Esophagus mucosa (tissue), 1 donor: ENCODE data around the gene ATOSA. TPM values are rescaled to one million over a fixed set of nuclear protein-coding genes. Genes with fewer than 3 reads are reported as not detected.

Experiments
- ATAC-seq: fragments of 200-7000 bp; cut with Tn5 transposase; one replicate; pipeline ENCODE4 v1.9.1; 2020
- total RNA-seq: library from RNA; stranded (reverse); gene quantifications from one replicate; pipeline ENCODE4 v1.2.4, GENCODE V29; 2023
- donor health status: DM: yes; HTN: yes; CAD: no.

The ATOSA gene, protein sequence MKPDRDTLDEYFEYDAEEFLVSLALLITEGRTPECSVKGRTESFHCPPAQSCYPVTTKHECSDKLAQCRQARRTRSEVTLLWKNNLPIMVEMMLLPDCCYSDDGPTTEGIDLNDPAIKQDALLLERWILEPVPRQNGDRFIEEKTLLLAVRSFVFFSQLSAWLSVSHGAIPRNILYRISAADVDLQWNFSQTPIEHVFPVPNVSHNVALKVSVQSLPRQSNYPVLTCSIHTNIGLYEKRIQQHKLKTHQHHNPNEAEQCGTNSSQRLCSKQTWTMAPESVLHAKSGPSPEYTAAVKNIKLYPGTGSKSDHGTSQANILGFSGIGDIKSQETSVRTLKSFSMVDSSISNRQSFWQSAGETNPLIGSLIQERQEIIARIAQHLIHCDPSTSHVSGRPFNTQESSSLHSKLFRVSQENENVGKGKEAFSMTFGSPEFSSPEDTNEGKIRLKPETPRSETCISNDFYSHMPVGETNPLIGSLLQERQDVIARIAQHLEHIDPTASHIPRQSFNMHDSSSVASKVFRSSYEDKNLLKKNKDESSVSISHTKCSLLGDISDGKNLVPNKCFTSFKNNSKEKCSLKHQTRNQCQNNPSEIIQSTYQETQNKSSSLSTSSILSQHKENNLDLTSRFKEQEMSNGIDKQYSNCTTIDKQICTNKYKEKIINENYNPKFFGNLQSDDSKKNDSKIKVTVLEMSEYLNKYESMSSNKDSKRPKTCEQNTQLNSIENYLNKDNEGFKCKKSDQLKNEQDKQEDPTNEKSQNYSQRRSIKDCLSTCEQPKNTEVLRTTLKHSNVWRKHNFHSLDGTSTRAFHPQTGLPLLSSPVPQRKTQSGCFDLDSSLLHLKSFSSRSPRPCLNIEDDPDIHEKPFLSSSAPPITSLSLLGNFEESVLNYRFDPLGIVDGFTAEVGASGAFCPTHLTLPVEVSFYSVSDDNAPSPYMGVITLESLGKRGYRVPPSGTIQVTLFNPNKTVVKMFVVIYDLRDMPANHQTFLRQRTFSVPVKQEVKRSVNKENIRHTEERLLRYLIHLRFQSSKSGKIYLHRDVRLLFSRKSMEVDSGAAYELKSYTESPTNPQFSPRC
- total RNA-seq: 44.1 TPM

DNA sequence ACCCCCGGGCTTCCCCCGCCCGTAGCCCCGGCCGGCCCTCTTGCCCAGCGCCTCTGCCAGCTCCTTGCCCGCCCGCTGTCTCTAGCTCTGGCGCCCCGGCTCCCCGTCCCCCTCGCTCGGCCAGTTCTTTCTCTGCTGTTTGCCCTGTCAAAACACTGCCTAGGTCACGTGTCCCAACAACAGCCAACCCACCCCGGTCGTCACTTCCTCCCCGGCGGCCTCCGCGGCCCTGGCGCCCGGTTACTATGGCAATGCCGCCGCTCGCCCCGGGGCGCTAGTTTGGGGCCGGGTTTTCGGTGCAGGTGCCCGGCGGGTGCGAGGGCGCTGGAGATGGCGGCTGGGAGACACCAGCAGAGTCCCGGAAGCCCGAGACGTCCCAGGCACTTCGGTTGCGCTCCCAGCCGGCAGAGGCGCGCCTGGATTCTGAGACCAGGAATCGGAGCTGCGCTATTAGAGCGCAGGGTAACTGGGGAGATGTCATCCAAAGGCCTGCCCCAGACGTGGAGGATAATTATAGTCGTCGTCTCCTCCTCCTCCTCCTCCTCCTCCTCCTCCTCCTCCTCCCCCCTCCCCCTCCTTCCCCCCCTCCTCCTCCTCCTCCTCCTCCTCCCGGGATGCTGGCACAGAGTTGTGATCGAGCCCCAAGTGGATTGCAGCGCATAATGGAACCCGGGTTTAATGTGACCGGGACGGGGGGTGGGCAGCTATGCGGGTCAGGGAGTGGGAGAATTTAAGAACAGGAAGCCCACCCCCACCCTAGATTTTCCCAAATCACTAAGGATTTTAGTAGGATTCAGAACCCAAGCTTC lies at the start of gene ATOSA:
TSS of gene ATOSA (minus strand) at position 157 of the 809 bp plus-strand sequence. CDS start 1,367 bp downstream, outside the sequence.
- peak; percentile 93 for ATAC-seq

DNA sequence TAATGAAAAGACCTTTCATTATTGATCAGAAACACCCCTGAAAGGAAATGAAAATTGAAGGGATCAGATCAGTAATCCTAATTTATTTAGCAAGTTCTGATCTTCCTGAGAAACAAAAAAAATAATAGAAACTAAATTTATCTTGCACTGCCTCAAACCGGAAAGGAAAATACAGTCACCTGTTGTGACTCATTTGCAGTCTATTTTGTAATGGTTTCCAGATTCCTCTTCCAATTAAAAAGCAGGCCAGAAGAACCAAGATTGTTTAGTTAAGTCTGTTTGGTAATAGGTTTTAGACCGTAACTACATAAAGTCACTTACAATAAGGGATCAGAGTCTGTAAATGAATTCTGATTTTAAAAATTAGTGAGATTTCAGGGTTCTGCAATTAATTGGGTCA lies 49.7 kb upstream of the ATOSA start:
- peak; percentile 49 for ATAC-seq

DNA sequence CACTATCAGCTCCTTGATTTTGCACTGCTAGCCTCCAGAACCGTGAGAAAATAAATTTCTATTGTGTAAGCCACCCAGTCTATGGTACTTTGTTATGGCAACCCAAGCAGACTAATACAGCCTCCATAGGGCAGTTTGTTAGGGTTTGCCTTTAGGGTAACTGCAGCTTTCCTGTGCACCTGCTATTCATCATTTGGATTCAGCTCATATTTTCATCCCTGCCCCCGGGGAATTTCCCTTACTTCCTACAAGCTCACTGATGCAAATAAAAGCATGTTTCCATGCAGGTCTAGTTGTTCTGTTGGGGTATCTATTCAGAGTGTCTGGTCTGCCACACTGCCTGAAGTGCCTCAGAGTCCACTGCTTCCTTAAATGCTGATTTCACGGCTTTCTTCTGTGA lies 48.6 kb upstream of the ATOSA start:
- ATAC-seq: no peak

DNA sequence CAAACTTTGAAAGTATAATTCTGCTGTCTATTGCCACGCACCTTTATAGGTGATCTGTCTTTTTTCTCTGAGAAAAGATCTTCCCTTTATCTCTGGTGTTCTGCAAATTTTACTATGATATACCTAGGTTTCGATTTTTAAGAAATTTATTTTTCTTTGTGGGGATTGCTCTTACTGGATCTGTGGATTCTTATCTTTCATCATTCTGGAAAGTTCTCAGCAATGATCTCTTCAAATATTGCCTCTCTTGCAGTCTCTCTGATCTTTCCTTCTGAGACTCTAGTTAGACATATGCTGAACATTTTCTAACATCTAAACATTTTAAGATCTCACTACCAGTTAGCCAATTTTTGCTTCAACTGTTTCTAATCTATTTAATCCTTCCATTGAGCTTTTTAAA lies 47.0 kb upstream of the ATOSA start:
- ATAC-seq: no peak

DNA sequence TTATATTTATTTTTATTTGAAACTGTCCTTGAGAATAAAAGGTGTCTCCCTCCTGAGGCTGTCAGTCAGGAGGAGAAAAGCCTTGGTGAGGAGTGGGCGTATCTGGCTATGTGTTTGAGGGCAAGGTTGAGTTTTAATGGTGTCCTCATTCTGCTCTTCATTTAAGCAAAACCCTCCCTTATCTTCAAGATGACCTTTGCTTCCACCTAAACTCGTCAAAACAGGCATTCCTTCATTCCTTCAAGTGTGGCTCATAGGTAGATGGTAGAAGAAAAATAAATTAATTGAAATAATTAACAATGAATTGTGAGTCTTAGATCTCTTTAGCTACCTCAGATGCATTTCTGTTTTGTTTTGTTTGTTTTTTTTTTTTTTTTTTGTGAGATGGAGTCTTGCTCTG lies 39.4 kb upstream of the ATOSA start:
- no peak for ATAC-seq

DNA sequence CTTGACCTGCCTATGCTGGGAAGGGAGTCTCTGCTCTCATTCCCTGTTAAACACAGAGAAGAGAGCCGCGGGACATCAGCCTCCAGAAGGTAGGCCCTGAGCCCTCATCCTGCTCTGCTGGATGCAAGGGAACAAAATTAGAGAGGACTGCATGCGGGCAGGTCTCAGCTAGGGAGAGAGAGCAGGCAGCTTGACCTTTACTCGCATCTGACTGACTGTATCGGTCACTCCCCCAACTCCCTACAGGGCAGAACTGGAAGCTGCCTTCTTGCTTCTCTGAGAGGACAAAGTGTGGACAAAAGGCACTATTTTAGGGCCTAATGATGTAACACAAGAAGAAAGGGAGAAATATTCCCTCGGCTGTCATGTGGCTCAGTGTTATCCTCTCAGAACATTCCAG lies 38.7 kb upstream of the ATOSA start:
- ATAC-seq: no peak

DNA sequence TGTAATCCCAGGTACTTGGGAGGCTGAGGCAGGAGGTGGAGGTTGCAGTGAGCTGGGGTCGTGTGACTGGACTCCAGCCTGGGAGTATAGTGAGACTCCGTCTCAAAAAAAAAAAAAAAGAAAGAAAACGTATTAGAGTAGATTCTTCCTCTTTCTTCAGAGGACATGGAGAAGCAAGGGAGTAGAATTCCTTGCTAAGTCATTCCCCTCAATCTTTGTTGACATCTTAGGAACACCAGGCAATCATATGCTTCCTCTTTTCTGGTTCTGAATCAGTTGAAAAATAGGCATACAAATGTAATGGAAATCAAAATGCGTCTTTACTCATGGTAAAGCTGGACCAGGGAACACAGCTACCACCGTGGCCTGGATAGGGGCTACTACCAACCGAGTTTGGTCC lies 38.3 kb upstream of the ATOSA start:
- no peak for ATAC-seq

DNA sequence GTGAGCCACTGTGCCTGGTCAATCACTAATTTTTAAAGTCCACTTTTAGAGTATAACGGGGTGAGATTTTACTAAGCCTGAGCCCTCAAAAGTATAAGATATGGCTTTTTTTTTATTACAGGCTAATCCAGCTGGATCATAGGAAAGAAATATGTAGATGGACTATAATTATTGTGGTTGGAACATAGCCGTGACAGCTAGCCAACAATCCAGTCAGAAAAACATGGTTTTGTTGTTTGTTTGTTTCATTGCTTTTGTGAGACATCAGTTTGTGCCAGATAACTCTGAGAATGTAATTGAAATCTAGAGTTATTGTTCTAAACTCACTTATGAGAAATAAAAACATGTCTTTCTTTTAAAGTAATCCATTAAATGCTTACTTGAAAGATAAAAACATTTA lies 37.3 kb upstream of the ATOSA start:
- ATAC-seq: no peak

DNA sequence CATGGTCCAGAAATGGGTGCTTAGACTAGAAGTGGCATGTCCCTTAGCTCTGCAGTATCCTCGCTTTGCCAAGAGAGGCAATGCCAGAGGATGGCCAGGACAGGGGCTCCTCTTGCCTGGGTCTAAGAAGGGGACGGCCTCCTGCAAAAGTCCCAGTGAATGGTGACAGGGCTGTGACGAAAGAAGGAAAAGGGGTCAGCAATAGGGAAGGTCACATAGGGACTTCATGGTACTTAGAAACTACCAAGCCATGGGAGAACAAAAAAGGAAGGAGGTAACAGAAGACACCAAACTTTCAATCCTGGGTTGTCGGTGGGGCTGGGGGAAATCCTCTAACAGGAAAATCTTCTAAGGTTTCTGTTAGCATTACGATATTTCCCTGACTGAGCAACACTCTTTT lies 36.2 kb upstream of the ATOSA start:
- no peak for ATAC-seq

DNA sequence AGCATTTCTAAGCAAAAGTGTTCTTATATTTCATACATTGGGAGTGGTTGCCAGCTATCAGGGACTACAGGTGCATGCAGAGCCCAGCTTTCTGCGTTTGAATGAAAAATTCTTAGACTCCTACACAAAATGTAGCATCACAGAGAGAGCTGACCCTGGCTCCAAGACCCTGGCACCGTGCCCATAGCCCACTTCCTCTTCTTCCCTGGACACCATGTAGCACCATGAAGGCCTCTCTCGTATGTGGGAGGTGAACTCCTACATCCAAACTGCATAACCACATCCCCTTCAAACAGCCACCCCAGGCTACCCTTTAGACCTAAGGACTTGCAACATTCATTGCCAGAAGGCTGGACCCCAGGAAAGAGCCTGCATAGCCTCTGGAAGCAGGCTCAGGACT lies 35.8 kb upstream of the ATOSA start:
- ATAC-seq: no peak

DNA sequence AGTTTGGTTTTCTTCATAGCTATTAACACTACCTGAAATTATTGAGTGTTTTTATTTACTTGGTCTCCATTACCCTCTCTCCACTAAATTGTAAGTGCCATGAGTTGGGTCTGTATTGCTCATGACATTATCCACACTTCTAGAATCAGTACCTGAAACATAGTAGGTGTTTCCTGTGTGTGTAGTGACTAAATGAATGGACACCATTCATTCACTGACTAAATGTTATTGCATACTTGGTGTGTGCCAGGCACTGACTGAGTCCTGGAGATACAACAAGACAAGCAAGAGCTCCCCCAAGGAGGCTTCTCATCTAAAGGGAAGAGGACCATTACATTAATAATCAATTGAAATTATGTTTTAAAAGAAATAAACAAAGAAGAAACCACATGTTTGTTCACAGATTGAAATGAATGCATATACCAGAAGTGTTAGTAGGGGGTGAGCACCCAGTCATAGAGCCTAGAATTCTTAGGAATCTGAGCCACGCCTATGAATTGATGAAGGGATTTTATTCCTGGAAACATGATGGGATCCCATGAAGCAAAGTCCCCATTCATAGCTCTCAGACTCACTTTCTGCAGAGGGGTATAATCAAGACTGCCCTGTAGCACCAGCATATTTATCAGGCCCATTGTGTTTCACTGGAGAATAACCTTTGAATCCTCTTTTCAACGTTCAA lies 31.7 kb upstream of the ATOSA start:
- no peak for ATAC-seq

DNA sequence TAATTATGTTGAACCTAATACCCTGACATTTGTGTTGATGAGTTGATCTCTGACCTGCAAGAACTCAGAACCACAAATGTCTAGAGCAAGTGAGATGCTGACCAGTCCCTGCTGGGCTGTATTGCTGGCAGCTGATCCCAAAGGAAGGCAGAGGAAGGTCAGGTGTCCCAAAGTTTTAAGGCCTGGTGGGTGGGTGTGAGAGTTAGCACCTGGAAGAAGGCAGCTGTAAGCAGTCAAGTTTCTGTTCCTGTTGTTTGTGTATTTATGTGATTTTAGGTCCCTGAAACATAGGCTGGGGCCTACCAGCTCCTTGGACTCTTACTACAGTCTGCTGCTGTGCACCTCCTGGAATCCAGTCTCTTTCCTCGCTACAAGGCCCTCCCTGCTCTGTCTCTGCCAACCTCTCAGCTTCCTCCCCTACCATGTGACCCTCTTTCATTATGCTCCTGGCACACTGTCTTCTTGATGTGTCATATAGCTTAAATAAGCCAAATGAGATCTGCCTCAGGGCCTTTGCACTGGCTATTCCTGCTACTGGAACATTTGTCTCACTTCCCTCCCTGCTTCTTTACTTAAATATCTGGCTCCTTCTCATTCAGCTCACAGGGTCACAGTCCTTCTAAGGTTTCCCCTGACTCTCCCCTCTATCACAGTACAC lies 31.0 kb upstream of the ATOSA start:
- peak; percentile 95 for ATAC-seq

DNA sequence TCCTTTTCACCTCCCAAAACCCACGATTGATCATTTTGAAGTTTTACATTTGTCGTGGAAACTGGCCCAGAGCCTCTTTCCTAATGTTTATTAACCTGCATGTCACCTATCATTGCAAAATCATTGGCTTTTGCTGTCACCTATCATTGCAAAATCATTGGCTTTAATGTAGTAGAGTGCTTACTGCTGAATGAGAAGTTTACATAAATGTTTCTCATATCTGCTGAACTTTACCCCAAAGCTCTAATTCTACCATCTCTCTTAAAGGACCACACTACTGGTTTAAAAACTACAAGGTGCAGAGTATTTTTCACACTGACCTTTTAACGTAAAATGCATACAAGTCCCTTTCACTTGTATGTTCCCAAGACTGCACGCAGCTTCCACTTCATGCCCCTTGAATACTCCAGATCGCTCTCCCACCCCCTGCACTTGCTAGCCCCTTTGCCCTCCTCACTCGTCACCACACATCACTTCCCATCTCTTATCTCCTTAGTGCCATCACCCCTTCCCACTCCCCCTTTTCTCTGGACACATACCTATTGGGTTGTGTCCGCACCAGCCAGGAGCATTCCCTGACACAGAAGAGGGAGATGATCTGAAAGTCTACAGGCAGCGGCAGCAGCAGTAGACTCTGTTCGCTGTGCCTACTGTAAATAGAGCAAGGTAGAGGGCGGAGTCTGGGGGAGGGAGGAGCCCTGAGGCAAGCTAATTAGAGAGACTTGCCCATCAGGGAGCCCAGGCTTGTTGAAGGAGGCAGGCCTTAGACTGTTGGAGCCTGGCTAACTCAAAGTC lies 30.2 kb upstream of the ATOSA start:
- ATAC-seq: peak; percentile 94

DNA sequence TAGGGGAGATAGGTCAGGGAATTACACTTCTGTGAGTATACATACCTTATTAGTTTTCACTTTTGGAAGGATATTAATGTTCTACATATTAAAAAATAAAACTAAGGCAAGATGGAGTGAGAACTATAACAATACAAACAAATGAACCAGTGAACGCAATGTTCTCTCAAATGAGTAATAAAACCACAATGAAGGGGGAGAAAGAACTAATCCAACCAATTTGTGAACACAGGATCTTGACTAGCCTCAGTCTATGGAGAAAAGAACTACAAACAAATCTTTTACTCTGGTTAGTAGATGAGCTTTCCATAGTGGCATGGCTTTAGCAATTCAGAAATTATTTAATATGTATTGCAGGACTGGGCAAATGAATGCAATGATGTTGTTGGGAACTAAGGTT lies 26.9 kb upstream of the ATOSA start:
- no peak for ATAC-seq

DNA sequence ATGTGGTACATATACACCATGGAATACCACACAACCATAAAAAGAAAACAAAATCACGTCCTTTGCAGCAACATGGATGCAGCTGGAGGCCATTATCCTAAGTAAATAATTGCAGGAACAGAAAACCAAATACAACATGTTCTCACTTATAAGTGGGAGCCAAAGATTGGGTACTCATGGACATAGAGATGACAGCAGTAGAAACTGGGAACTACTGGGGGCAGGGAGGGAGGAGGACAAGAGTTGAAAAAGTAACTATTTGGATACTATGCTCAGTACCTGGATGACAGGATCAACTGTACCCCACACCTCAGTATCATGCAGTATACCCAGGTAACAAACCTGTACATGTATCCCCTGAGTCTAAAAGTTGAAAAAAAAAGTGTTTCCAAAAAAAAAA lies 23.2 kb upstream of the ATOSA start:
- ATAC-seq: no peak

DNA sequence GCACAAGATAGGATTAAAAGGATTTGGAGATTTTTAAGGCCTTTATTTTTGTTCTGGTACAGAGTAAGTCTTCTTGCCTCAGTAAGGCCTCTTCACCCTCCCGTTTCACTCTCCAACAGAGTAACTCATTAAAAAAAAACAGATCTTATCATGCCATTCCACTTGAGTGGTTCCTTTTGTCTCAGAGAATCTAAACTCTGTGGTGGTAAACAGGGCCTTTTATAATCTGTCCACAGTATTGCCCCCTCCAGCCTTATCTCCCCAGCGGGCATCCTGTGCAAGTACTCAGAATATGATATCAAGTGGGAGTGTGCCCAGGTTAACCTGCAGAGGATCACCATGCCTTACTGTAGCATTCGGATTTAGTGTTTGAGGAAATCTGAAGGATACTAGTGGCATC lies 20.3 kb upstream of the ATOSA start:
- ATAC-seq: no peak

DNA sequence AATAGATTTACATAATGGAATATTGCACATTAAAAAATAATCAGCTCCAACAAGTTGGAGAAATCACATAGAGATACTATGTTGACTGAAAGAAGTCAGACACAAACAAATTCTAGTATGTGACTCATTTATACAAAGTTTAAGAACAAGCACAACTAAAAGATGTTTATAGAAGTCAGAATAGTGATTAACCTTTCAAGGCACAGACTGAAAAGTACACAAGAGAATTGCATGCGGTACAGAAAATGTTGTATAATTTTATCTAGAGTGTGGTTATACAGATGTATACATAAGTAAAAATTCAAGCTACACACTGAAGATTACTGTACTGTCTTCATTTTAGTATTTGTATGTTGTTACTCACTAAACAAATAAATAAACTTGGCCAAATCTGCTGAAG lies 19.3 kb upstream of the ATOSA start:
- ATAC-seq: no peak

DNA sequence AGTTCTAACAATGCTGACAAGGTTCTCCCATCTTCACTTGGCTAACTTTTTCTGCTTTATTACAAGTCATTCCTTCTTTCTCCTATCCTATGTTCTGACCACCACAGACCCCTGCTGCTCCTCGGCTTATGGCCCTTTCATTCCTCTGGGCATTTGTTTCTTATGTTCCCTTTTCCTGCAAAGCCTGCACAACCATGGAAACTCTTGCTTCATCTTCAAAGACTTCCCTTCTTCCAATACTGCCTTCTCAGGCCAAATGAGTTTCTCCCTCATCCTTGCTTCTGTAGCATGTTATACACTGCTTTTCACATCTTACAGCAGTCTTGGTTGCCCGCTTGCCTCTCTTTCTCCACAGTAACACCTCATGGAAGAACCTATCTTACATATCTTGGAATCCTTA lies 17.9 kb upstream of the ATOSA start:
- no peak for ATAC-seq

DNA sequence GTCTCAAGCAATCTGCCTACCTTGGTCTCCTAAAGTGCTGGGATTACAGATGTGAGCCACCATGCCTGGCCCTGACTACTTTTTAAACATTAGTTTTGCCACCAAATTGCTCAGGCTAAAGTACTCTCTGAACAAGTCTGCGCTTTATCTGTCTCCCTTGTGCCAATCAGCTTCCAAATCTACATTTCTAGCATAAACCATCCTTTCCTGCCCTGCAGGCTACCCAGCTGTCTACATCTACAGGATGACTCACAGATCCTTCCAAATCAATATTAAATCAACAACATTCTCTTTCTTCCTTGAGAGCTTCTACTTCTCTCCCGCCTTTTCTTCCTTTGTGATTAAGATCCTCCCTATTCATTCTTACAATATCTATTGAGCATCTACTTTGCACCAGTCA lies 16.0 kb upstream of the ATOSA start:
- peak; percentile 8 for ATAC-seq

DNA sequence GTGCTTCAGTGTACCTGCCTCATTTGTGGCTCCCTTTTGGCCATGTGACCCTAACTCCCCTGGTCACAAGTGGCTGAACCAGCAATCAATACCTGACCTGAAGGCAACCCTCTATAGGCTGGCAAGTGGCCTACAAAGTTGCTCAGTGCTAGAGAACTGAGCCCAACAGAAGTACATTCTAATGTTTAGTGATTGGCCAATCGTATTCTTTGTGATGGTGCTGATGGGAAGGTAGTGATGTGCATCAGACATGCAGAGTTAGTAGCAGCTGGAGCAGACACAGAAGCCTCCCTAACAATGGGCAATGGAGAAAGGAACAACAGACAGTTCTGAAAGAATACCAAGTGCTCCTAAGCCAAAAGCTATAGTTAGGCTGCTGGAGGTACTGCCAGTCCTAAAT lies 10.4 kb upstream of the ATOSA start:
- ATAC-seq: no peak

DNA sequence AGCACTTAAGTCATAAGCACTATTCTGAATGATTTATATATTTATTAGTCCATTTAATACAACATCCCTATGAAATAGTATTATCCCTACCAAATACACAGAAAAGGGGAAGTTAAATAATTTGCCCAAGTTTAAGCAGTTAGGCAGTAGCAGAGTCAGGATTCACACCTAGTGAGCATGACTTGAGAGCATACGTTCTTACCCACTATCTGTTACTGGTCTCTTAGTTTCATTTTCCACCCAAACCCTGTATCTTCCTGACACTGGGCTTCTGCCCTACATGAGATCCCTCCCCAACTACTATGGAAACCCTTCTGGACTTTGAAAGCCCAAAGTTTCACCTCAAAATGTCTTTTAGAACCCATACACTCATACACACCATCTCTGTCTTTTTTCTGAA lies 4.4 kb upstream of the ATOSA start:
- ATAC-seq: no peak
